Parathyroid adenoma (tissue), 2 donors: ENCODE measurements around the gene BOD1L1.

ENCODE experiments used
- H2AFZ ChIP-seq: fragments of 300-600 bp; sonication (generic); one replicate; pipeline ENCODE4 v1.7.0; 2017; ENCODE audit warnings: antibody characterized with exemption, mild to moderate bottlenecking
- H3K27ac ChIP-seq: fragments of 300-600 bp; sonication (generic); one replicate; pipeline ENCODE4 v1.7.0; 2017
- H3K27me3 ChIP-seq: fragments of 300-600 bp; sonication (generic); one replicate; pipeline ENCODE4 v1.7.0; 2017; ENCODE audit warnings: low read length; ENCODE audit not compliant: control insufficient read depth, insufficient read depth
- H3K36me3 ChIP-seq: fragments of 300-600 bp; sonication (generic); one replicate; pipeline ENCODE4 v1.7.0; 2017; ENCODE audit warnings: low read length; ENCODE audit not compliant: control insufficient read depth, insufficient read depth
- H3K4me1 ChIP-seq: fragments of 300-600 bp; sonication (generic); one replicate; pipeline ENCODE4 v1.7.0; 2017; ENCODE audit warnings: control low read depth
- H3K4me2 ChIP-seq: fragments of 300-600 bp; sonication (generic); one replicate; pipeline ENCODE4 v1.7.0; 2017; ENCODE audit warnings: low read length
- H3K4me3 ChIP-seq: fragments of 300-600 bp; sonication (generic); one replicate; pipeline ENCODE4 v1.7.0; 2017; ENCODE audit warnings: low read depth, low read length
- H3K79me2 ChIP-seq: fragments of 300-600 bp; sonication (generic); one replicate; pipeline ENCODE4 v1.7.0; 2017; ENCODE audit warnings: control low read depth
- H3K9ac ChIP-seq: fragments of 300-600 bp; sonication (generic); one replicate; pipeline ENCODE4 v1.7.0; 2017; ENCODE audit warnings: mild to moderate bottlenecking
- H3K9me3 ChIP-seq: fragments of 300-600 bp; sonication (generic); one replicate; pipeline ENCODE4 v1.7.0; 2017; ENCODE audit warnings: low read length; ENCODE audit not compliant: control insufficient read depth
- TF ChIP-seq, protein P1 (sequence below): fragments of 300-600 bp; sonication (generic); IDR thresholded peaks from one replicate; pipeline ENCODE4 v1.7.0; 2017; ENCODE audit warnings: antibody characterized with exemption, mild to moderate bottlenecking
- donor health status: primary hyperparathyroidism.

The BOD1L1 gene

DNA sequence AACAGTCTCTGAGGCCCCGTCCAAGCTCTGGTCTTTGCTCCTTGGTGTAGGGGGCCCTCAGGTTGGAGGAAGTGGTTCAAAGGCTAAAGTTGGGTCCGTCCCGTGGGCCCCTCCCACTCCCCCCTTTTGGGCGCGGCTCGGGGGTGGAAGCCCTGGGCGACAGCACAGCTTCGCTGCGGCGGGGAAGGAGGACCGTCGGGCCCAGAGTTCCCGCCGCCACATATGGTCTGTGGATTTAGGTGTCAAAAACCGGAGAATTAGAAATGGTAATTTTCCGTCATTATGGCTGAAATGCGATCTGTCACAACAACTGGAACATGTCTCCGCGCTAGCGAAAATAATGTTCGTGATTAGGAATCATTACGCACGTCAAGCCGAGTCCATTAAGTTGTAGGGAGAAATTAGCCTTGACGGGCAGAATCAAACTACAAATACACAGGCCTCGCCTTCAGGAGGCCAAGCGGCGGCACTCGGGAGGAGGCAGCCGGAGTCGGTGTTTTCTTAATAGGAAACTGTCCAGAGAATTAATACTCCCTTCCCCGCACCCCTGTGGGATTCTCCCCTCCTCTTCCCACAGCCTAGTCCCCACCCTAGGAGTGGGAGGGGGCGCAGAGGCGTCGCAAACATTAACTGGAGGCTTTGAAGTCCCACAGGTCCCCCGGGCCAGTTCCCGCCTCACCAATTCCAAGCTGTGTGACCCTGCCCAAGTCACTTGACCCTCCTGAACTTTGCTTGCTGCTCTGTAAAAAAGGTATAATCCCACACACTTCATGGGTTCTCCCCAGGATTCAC is 98.2 kb downstream of the BOD1L1 start:
- H3K36me3 ChIP-seq = peaks cover 3% of the 10 kb centered on the region
- H3K4me2 ChIP-seq = no peak overlapping the region
- H3K27ac ChIP-seq = no peak overlapping the region
- no peaks in the 10 kb centered on the region for H3K79me2 ChIP-seq
- no peak overlapping the region for H3K9ac ChIP-seq
- H3K4me3 ChIP-seq = no peak overlapping the region
- no peaks in the 10 kb centered on the region for H3K4me1 ChIP-seq
- TF ChIP-seq, protein P1, sequence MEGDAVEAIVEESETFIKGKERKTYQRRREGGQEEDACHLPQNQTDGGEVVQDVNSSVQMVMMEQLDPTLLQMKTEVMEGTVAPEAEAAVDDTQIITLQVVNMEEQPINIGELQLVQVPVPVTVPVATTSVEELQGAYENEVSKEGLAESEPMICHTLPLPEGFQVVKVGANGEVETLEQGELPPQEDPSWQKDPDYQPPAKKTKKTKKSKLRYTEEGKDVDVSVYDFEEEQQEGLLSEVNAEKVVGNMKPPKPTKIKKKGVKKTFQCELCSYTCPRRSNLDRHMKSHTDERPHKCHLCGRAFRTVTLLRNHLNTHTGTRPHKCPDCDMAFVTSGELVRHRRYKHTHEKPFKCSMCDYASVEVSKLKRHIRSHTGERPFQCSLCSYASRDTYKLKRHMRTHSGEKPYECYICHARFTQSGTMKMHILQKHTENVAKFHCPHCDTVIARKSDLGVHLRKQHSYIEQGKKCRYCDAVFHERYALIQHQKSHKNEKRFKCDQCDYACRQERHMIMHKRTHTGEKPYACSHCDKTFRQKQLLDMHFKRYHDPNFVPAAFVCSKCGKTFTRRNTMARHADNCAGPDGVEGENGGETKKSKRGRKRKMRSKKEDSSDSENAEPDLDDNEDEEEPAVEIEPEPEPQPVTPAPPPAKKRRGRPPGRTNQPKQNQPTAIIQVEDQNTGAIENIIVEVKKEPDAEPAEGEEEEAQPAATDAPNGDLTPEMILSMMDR = no peak
- H2AFZ ChIP-seq = no peak overlapping the region
- H3K27me3 ChIP-seq = peaks cover 13% of the 10 kb centered on the region
- no peaks in the 10 kb centered on the region for H3K9me3 ChIP-seq

DNA sequence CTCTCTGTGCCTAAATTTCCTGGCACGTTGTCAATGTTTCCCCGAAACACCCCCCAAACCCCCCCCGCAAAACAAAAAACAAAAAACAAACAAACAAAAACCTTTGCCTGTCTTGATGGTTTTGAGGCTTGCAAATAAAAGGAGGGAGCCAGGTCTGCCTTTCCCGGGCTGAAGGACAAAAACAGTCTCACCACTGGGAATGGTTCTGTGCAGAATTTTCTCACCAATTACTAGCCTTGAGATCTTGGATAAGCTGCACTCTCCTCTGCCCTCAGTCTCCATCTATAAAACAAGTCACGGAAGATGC is 98.8 kb downstream of the BOD1L1 start:
- Histone ChIP-seq H3K27ac (no peak overlapping the region), H3K4me1 (no peaks in the 10 kb centered on the region), H3K9ac (no peak overlapping the region), H3K9me3 (peaks cover 3% of the 10 kb centered on the region), H3K4me2 (no peak overlapping the region), H2AFZ (no peak overlapping the region), H3K79me2 (no peaks in the 10 kb centered on the region), H3K36me3 (peaks cover 3% of the 10 kb centered on the region), H3K4me3 (no peak overlapping the region), H3K27me3 (peaks cover 17% of the 10 kb centered on the region)
- TF ChIP-seq, protein P1 = no peak

DNA sequence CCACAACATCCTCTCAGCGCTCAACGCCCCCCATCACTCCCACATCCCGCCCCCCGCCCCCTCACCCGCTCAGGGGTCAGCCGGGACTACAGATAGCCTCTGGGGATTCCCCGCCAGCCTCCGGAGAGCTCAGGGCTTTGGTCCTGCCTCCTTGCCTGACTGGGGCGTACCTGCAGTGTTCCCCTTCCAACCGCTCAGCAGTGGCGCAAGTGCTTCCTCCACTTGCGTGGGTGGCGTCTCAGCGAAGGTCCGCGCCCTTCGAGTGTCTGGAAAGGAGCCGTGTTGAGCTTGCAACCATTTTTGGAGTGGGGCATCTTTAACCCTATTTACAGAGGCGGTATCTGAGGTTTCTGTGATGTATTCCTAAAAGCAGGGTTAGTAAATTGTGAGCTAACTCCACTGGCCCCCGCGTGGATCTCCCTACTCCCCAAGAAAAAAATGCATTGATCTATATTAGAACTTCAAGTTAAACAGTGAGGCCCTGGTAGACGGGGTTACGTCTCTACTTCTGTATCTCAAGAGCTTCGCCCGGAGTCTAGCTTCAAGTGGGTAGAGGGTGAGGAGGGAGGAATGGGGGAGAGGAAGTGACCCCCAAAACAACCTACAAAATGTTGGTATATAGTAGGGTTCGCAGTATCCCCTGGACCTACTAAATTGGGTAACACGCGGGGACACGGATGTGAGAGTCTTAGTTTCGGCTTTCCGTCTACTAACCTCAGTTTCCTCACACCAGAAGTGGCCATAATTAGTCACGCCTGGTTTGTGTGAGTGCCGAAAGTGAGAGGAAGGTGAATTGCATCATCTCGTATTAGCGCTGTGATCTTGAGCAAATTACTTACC is 99.3 kb downstream of the BOD1L1 start:
- H3K27me3 ChIP-seq = peaks cover 18% of the 10 kb centered on the region
- H3K36me3 ChIP-seq = peaks cover 3% of the 10 kb centered on the region
- TF ChIP-seq, protein P1 = no peak
- H3K79me2 ChIP-seq = no peaks in the 10 kb centered on the region
- no peaks in the 10 kb centered on the region for H3K4me1 ChIP-seq
- H3K27ac ChIP-seq = no peak overlapping the region
- no peak overlapping the region for H3K9ac ChIP-seq
- H3K9me3 ChIP-seq = peaks cover 3% of the 10 kb centered on the region
- H2AFZ ChIP-seq = no peak overlapping the region
- H3K4me2 ChIP-seq = no peak overlapping the region
- H3K4me3 ChIP-seq = no peak overlapping the region

GRCh38 chr4:13527192-13527980 is 100.1 kb downstream of the BOD1L1 start:
- Histone ChIP-seq H3K9me3 (peaks cover 3% of the 10 kb centered on the region), H3K79me2 (no peaks in the 10 kb centered on the region), H3K4me2 (no peak overlapping the region), H2AFZ (no peak overlapping the region), H3K4me3 (no peak overlapping the region), H3K36me3 (peaks cover 3% of the 10 kb centered on the region), H3K27ac (no peak overlapping the region), H3K27me3 (peaks cover 18% of the 10 kb centered on the region), H3K4me1 (no peaks in the 10 kb centered on the region), H3K9ac (no peak overlapping the region)
- TF ChIP-seq, protein P1 = no peak
